Activated T-helper 2 cell treated with anti-CD3 and anti-CD28 coated beads, Interferon-gamma antibody, Interleukin-2, Interleukin-4, amounts not matched to agents 10 μg/mL and 5 μg/mL and 100 μg/mL, durations not matched to agents 14 hours and 24 hours and 36 hours (primary cell): ENCODE results near the gene TRMT1. TPM values are rescaled to one million over a fixed set of nuclear protein-coding genes. Genes with fewer than 3 reads are reported as not detected.

Source experiments
- DNase-seq: peaks from one replicate; pipeline ENCODE4 v3.0.0; 2021; ENCODE audit warnings: low spot score
- H3K27ac Mint-ChIP-seq: one replicate; pipeline ENCODE4 v1.8.0; 2021; ENCODE audit warnings: mixed read lengths
- H3K27me3 Mint-ChIP-seq: one replicate; pipeline ENCODE4 v1.8.0; 2021; ENCODE audit warnings: low read depth, mixed read lengths
- H3K36me3 Mint-ChIP-seq: one replicate; pipeline ENCODE4 v1.8.0; 2021; ENCODE audit warnings: low read depth, mixed read lengths
- H3K4me1 Mint-ChIP-seq: one replicate; pipeline ENCODE4 v1.8.0; 2021; ENCODE audit warnings: low read depth, mixed read lengths
- H3K4me3 Mint-ChIP-seq: one replicate; pipeline ENCODE4 v1.8.0; 2021; ENCODE audit warnings: low read depth, mild to moderate bottlenecking, moderate library complexity, mixed read lengths
- H3K9me3 Mint-ChIP-seq: one replicate; pipeline ENCODE4 v1.8.0; 2021; ENCODE audit warnings: mixed read lengths
- intact Hi-C: fragments of 100-400 bp; cut with micrococcal nuclease; formaldehyde crosslinking; loops from one replicate; pipeline ENCODE4 v1.15.1; 2023
- total RNA-seq: library from RNA; stranded (reverse); gene quantifications from 2 replicates; pipeline ENCODE4 v1.2.3, GENCODE V29; 2022

Gene TRMT1
- total RNA-seq, 1 donor from 2014 or later: 116 TPM

- H3K9me3 Mint-ChIP-seq: no peaks in the 10 kb centered on the region
- no peak for DNase-seq
- no peaks in the 10 kb centered on the region for H3K36me3 Mint-ChIP-seq
- no peak overlapping the region for H3K27ac Mint-ChIP-seq
- H3K4me3 Mint-ChIP-seq: no peak overlapping the region
- H3K27me3 Mint-ChIP-seq: peaks cover 2% of the 10 kb centered on the region
- H3K4me1 Mint-ChIP-seq: no peaks in the 10 kb centered on the region
- intact Hi-C loops: no loop called here
Observed at GRCh38 chr19:13083627-13084026, 32.9 kb downstream of the TRMT1 start.

DNA sequence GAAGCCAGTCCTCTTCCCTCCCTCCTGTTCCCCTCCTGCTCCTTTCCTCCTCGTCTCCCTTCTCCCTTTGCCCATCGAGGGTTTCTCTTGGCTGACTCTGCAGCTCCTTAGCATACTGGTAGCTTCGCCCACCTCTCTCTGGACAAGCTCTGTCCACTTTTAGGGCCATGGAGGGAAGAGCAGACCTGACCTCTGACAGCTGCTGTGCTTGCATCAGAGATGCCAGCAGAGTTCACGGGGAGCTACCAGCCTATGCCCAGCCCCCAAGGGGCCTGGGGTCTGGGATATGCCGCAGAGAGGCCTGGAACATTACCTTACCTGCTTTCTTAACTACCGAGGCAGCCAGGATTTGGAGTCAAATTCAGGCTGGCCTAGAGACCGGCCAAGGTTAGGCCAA lies 33.5 kb downstream of the TRMT1 start:
- no peaks in the 10 kb centered on the region for H3K4me1 Mint-ChIP-seq
- H3K36me3 Mint-ChIP-seq: no peaks in the 10 kb centered on the region
- H3K27ac Mint-ChIP-seq: no peak overlapping the region
- DNase-seq: no peak
- peaks cover 2% of the 10 kb centered on the region for H3K27me3 Mint-ChIP-seq
- no peak overlapping the region for H3K4me3 Mint-ChIP-seq
- intact Hi-C loops: no loop called here
- no peaks in the 10 kb centered on the region for H3K9me3 Mint-ChIP-seq

- Mint-ChIP-seq H3K4me3 (no peak overlapping the region), H3K36me3 (no peaks in the 10 kb centered on the region), H3K4me1 (no peaks in the 10 kb centered on the region), H3K9me3 (no peaks in the 10 kb centered on the region), H3K27me3 (peaks cover 2% of the 10 kb centered on the region), H3K27ac (no peak overlapping the region)
- DNase-seq: no peak
- intact Hi-C loops: no loop called here
Observed at GRCh38 chr19:13082192-13083007, 34.1 kb downstream of the TRMT1 start.

GRCh38 chr19:13079542-13079986 lies 37.0 kb downstream of the TRMT1 start:
- no peak for DNase-seq
- no peaks in the 10 kb centered on the region for H3K27me3 Mint-ChIP-seq
- H3K9me3 Mint-ChIP-seq: no peaks in the 10 kb centered on the region
- intact Hi-C loops: no loop called here
- no peak overlapping the region for H3K4me3 Mint-ChIP-seq
- no peaks in the 10 kb centered on the region for H3K36me3 Mint-ChIP-seq
- no peaks in the 10 kb centered on the region for H3K4me1 Mint-ChIP-seq
- no peak overlapping the region for H3K27ac Mint-ChIP-seq

DNA sequence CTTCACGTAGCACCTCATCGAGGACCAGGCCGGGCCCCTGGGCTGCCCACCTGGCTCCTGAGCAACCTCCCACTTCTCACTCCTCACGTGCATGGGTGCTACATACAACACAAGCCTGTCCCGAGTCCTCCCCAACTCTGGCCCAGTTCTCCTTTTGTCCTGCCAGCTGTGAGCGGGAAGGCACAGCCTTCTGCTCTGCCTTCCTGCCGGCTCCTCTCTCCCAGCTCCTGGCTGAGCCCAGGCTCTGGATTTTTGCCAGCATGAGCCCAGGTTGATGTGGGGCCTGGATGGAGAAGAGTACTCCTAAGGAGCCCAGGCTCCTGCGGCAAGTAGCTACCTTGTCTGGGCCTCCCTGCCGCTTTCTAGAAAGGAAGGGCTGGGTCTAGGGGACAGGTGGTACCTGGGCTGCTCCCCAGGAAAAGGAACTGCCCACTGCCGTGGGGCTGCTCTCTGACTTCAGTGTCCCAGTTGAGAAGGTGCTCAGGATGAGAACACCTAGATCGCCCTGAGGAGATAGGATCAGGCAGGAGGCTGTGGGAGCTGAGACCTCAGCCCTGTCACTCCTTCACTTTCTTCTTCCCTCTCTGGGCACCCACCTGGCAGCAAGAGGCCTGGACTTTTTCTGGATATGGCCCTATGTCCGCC lies 37.5 kb downstream of the TRMT1 start:
- Mint-ChIP-seq H3K36me3 (no peaks in the 10 kb centered on the region), H3K4me1 (no peaks in the 10 kb centered on the region), H3K27me3 (no peaks in the 10 kb centered on the region), H3K4me3 (no peak overlapping the region), H3K9me3 (no peaks in the 10 kb centered on the region), H3K27ac (no peak overlapping the region)
- no peak for DNase-seq
- intact Hi-C loops: no loop called here

DNA sequence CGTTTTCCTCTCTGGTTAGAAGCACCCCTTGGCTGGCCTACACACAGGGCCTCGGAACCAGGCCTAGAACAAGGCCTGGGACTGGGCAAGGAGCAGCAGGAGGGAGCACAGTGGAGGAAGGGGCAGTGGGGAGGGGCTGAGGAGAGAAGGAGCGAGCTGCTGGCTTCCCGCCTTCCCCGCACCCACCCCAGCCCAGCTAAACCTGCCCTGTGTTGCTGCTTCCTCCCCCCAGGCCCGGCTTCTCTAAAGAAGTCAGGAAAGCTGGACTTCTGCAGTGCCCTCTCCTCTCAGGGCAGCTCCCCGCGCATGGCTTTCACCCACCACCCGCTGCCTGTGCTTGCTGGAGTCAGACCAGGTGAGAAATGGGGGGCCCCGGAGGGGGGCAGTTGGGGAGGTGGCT lies 38.2 kb downstream of the TRMT1 start:
- DNase-seq: no peak
- H3K27ac Mint-ChIP-seq: no peak overlapping the region
- H3K36me3 Mint-ChIP-seq: no peaks in the 10 kb centered on the region
- H3K4me3 Mint-ChIP-seq: no peak overlapping the region
- H3K27me3 Mint-ChIP-seq: no peaks in the 10 kb centered on the region
- H3K4me1 Mint-ChIP-seq: no peaks in the 10 kb centered on the region
- intact Hi-C loops: no loop called here
- H3K9me3 Mint-ChIP-seq: no peaks in the 10 kb centered on the region

DNA sequence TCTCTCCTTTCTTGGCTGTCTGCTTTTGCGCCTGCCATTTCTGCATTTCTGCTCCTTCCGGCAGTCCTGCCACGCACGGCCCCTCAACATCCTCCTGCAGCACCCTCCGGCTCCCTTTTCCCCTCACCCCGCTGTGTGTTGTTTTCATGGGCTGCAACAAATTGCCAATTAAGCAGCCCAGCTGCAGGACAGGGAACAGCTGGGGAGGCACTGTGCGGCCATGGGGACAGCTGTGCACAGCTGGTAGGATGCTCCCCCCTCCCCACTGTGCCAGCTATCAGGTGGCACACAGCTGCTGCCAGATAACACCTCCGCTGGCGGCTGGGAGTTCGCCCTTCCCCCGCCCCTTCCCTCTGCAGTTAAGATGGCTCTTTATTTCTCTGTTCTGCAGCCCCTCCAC lies 39.3 kb downstream of the TRMT1 start:
- Mint-ChIP-seq H3K9me3 (no peaks in the 10 kb centered on the region), H3K4me3 (no peak overlapping the region), H3K27me3 (no peaks in the 10 kb centered on the region), H3K27ac (no peak overlapping the region), H3K36me3 (no peaks in the 10 kb centered on the region), H3K4me1 (no peaks in the 10 kb centered on the region)
- DNase-seq: no peak
- intact Hi-C loops: no loop called here

DNA sequence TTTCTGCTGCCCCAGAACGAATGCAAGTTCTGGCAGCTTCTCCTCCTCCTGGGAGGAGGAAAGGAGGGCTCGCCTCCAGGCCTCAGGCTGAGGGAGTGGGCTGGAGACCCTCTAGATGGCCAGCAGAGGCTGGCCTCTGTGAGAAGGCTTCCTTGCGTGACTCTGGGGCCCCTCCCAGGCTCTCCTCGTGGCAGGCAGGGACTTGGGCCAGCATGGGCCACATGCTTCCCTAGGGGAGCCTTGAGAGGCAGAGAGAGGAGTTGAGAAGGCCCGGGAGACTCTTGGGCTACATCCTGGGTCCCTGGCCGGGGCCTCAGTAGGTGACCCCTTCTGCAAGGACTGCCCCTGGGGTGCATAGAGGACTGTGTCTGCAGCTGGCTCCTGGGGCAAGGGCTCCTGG lies 39.8 kb downstream of the TRMT1 start:
- Mint-ChIP-seq H3K27me3 (no peaks in the 10 kb centered on the region), H3K4me1 (no peaks in the 10 kb centered on the region), H3K27ac (no peak overlapping the region), H3K4me3 (no peak overlapping the region), H3K9me3 (no peaks in the 10 kb centered on the region), H3K36me3 (no peaks in the 10 kb centered on the region)
- intact Hi-C loops: no loop called here
- DNase-seq: no peak

GRCh38 chr19:13076320-13076719 lies 40.2 kb downstream of the TRMT1 start:
- no peaks in the 10 kb centered on the region for H3K27me3 Mint-ChIP-seq
- no peak for DNase-seq
- no peak overlapping the region for H3K27ac Mint-ChIP-seq
- H3K4me3 Mint-ChIP-seq: no peak overlapping the region
- no peaks in the 10 kb centered on the region for H3K36me3 Mint-ChIP-seq
- H3K9me3 Mint-ChIP-seq: no peaks in the 10 kb centered on the region
- H3K4me1 Mint-ChIP-seq: no peaks in the 10 kb centered on the region
- intact Hi-C loops: no loop called here

DNA sequence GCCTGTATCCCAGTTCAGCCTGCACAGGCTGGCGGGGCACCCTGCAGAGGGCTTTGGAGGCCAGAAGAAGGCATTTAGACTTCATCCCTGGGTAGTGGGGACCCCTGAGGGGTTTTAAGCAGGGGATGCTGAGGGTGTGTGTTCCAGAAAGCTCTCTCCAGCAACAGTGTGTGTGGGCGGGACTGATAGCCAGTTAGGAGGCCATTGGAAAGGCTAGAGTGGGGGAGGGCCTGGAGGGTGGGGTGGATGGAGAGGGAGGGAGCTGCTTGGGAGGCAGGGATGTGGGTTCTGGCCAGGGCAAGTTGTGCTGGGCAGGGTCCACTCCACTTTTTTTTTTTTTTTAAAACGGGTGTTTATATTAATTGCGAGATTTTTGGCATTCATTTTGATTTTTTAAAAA lies 42.2 kb downstream of the TRMT1 start:
- H3K4me3 Mint-ChIP-seq: no peak overlapping the region
- H3K27ac Mint-ChIP-seq: no peak overlapping the region
- H3K9me3 Mint-ChIP-seq: no peaks in the 10 kb centered on the region
- no peaks in the 10 kb centered on the region for H3K27me3 Mint-ChIP-seq
- intact Hi-C loops: no loop called here
- H3K4me1 Mint-ChIP-seq: no peaks in the 10 kb centered on the region
- no peaks in the 10 kb centered on the region for H3K36me3 Mint-ChIP-seq
- no peak for DNase-seq

- no peaks in the 10 kb centered on the region for H3K27me3 Mint-ChIP-seq
- DNase-seq: no peak
- no peaks in the 10 kb centered on the region for H3K9me3 Mint-ChIP-seq
- intact Hi-C loops: no loop called here
- no peak overlapping the region for H3K4me3 Mint-ChIP-seq
- no peak overlapping the region for H3K27ac Mint-ChIP-seq
- H3K4me1 Mint-ChIP-seq: no peaks in the 10 kb centered on the region
- H3K36me3 Mint-ChIP-seq: no peaks in the 10 kb centered on the region
Observed at GRCh38 chr19:13073263-13073662, 43.3 kb downstream of the TRMT1 start.

GRCh38 chr19:13072188-13072908 lies 44.2 kb downstream of the TRMT1 start:
- no peak overlapping the region for H3K27ac Mint-ChIP-seq
- H3K9me3 Mint-ChIP-seq: no peaks in the 10 kb centered on the region
- no peaks in the 10 kb centered on the region for H3K36me3 Mint-ChIP-seq
- intact Hi-C loops: no loop called here
- no peaks in the 10 kb centered on the region for H3K4me1 Mint-ChIP-seq
- no peaks in the 10 kb centered on the region for H3K27me3 Mint-ChIP-seq
- H3K4me3 Mint-ChIP-seq: no peak overlapping the region
- DNase-seq: no peak
